HG03439 (cell line): ENCODE results near the gene RBM47.
"Not testable (repeated sequence)": the region's sequence is repeated elsewhere in the genome, so short reads cannot be mapped to it uniquely, and the experiment has no call there.

ENCODE experiments used
- ATAC-seq: cut with Tn5 transposase; IDR thresholded peaks from one replicate; pipeline ENCODE4 v1.9.1; 2021; ENCODE audit warnings: mild to moderate bottlenecking, moderate library complexity; ENCODE audit not compliant: unreplicated experiment

RBM47 gene

GRCh38 chr4:40418430-40419230 lies 211.0 kb downstream of the RBM47 start:
- ATAC-seq, result no peak

GRCh38 chr4:40417941-40418340 lies 211.7 kb downstream of the RBM47 start:
- no peak for ATAC-seq

DNA sequence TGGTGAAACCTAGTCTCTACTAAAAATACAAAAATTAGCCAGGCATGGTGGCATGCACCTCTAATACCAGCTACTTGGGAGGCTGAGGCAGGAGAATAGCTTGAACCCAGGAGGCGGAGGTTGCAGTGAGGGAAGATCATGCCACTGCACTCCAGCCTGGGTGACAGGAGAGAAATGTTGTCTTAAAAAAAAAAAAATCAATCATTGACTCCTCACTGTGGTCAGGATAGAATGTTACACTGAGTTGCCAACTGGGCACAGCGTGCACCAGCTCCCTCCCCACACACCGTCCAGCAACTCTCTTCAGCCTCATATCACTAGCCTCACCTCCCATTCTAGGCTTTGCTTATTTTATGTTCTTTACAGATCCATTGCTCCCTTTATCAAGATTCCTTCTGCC lies 215.0 kb downstream of the RBM47 start:
- ATAC-seq, result no peak

- no peak for ATAC-seq
Observed at GRCh38 chr4:40412866-40413795, 216.5 kb downstream of the RBM47 start.

GRCh38 chr4:40412388-40412787 lies 217.3 kb downstream of the RBM47 start:
- no peak for ATAC-seq

DNA sequence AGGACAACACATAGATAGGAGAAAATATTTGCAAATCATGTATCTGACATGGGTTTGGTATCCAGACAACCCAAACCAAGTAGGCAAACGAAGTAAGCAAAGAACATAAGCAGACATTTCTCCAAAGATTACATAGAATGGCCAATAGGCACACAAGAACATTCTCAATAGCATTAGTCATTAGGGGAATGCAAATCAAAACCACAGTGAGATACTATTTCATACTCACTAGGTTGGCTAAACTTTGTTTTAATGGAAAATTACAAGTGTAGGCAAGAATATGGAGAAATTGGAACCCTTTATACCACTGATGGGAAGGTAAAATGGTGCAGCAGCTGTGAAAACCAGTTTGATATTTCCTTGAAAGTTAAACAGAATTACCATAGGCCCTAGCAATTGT lies 219.8 kb downstream of the RBM47 start:
- no peak for ATAC-seq

GRCh38 chr4:40407468-40407867 lies 222.2 kb downstream of the RBM47 start:
- ATAC-seq, result not testable (repeated sequence)

DNA sequence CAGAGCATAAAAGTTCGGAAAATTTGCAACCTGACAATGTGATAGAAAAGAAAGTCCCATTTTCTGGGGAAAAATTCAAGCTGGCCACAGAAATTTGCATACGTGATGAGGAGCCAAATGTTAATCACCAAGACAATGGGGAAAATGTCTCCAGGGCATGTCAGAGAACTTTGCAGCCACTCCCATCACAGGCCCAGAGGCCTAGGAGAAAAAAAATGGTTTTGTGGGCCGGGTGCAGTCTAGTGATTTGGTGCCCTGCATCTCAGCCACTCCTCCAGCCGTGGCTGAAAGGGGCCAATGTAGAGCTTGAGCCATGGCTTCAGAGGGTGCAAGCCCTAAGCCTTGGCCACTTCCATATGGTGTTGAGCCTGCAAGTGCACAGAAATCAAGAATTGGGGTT lies 223.3 kb downstream of the RBM47 start:
- ATAC-seq, result no peak

DNA sequence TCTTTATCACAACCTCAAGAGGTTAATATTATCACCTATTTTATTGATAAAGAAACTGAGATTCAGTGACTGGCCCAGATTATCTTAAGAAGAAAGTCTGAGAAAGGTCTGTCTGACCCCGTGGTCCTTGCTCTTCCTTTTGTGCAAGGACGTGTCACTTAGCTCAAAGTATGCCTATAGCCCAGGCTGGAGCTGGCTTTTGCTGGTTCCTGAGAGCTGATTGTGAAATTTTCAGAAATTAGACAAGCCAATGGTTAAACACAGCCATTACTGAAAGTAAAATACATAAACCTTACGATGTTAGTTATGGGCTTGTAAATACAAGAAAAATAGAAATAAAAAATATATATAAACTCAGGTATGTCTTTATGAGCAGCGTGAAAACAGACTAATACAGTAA lies 224.5 kb downstream of the RBM47 start:
- ATAC-seq, result no peak

DNA sequence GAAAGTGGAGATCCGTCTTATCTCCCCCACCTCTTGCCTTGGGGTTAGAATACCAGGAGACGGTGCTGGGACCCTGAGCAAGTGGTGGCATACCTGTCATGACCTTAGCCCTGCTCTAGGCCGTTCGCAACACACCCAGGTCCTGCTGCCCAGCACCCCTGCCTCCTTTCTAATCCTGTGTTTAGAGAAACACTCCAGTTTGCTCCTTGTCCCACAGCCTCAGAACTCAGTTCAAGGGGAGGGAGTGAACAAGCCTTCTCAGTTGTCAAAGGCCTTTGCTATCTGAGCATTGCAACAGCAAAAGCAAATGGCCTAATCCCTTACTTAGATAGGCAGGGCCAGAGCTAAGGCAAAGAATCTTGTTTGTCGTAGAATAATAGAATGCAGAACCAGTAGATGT lies 226.6 kb downstream of the RBM47 start:
- ATAC-seq, result no peak

GRCh38 chr4:40402556-40402955 lies 227.1 kb downstream of the RBM47 start:
- ATAC-seq, result no peak

- ATAC-seq, result no peak
Observed at GRCh38 chr4:40401631-40402030, 228.0 kb downstream of the RBM47 start.

DNA sequence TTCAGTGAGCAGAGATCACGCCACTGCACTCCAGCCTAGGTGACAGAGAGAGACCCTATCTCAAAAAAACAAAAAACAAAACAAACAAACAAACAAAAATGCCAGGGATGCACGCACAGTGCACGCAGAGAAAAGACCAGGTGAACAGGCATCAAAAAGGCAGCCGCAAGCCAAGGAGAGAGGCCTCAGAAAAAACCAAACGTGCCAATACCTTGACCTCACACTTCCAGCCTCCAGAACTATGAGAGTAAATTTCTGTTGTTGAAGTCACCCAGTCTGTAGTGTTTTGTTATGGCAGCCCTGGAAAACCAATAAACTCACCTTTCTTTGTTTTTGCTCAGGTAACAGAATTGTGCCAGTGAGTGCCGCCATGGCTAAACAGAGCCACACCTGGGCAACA lies 228.6 kb downstream of the RBM47 start:
- no peak for ATAC-seq

DNA sequence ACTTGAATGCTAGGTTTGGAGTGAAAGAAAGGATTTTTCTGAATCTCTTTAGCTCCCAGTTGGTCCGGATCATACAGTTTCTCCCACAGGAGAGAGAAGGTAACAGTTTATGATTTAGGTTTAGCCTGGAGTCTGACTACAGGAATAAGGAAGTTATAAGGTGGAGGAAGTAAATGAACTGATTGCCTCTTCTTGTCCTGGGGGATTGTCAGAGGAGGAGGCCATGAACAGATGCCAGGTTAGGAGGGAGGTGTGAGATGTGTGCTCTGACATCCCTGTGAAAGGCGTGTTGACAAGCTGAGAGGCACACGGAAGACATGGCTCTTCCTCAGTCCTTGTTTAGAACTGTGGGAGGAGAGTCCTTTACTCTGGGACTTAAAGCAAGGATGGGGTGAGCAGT lies 230.1 kb downstream of the RBM47 start:
- no peak for ATAC-seq

DNA sequence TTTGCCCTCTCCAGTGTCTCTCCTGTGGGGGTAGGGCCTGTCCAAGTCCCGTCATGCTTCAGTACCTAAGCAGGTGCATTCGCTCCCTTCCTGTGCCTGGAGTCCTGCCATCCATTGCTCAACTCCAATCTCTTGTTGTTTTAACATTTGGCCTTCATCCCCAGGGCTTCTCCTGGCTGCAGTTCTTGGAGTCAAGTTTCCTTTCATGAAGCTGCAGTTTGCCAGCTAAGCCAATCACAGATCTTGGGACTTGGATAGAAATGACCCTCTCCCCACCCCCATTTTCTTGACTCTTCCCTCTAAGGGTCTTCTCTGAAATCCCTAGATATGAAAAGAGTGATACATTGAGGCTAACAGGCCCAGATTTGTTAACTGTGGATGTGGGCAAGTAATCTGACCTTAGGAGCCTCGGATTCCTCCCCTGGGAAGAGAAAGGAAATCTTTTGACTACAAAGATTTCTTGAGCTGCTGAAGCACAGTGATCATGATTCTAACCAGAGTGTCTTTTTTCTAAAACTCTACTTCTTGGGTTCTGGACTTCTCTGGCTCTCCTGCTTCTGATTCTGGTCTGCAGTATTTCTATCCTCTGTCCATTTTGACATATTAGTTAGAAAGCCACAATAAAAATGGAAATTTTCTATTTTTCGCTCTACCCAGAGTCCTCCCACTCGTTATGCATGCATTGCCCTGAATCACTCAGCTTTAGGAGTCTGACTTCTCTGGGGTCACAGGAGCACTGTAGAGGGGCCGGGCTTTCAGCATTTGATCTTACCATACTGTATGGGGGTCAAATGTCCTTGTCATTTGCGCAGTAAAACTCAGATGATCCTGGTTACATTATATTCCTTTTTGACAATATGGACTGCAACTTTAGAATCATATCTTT lies 233.5 kb downstream of the RBM47 start:
- ATAC-seq, result no peak

DNA sequence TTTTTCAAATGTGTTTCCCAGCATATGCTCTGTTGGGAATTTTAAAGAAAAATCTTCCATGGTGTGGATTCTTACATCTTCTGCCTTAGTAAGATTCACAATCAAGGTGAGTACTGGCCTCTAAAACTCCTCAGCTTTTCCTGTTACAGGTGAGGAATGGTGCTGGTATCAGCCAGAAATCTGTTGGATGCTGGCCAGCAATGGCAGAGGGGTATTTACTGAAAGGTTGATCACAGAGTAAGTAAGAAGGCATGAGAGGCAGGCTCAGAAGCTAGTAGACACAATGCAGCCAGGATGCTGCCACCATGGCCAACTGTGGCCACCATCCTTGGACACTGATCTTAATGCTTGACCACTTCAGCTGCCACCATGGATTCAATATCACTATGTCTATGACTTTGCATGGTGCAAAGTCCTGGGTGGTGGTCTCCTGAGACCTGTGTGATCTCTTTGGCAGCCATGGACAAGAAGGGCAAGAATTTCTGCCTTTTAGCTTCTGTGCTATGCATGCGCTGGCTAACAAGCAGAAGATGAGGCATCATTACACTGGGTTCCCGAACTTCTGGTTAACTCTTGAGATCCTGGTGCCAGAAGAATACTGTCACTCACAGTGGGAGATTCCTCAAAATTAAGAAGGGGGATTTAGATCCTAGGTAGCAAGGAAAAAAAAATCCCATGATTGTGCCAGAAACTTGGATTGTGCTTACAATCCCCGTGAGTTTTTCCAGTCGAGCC lies 234.3 kb downstream of the RBM47 start:
- no peak for ATAC-seq

- no peak for ATAC-seq
Observed at GRCh38 chr4:40394236-40394635, 235.4 kb downstream of the RBM47 start.

DNA sequence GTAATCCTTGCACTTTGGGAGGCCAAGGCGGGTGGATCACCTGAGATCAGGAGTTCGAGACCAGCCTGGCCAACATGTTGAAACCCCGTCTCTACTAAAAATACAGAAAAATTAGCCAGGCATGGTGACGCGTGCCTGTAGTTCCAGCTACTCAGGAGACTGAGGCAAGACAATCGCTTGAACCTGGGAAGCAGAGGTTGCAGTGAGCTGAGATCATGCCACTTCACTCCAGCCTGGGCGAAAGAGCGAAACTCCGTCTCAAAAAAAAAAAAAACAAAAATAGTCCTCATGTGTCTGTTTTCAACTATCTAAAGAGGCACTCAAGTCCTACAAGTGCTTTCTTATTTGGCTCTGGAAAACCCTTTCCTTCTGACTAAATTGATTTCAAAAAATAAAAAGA lies 237.4 kb downstream of the RBM47 start:
- ATAC-seq, result not testable (repeated sequence)

DNA sequence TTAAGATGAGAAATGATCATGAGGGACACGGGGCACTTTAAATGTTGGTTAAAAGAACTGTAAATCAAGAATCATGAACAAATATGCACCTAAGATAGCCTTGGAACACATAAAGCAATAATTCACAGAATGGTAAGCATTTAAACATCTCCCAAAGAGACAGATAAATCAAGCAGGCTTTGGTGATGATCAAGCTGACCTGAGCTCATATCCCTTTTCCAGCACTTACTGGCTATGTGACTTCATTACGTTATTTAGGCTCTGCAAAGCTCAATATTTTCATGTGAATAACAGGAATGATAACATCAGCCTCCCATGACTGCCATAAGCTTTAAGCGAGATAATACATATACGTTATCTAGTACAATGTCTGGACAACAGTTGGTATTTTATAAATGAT lies 239.7 kb downstream of the RBM47 start:
- ATAC-seq, result no peak

DNA sequence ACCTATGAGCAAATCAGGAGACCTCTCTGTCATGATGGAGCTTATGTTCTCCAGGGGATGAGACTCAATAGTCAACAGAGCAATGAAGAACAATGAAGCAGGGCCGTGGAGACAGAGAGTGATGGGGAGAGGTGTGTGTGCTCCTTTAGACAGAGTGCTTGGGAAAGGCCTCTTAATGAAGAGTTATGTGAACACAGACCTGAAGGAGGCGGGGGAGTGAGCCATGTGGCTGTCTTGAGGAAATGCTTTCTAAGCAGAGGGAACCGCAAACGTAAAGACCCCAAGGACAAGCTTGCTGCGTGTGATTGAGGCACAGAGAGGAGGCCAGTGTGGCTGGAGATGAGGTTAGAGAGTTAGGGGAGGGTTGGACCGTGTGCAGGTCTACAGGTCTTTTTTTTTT lies 241.4 kb downstream of the RBM47 start:
- no peak for ATAC-seq
